Measurements from ENCODE around the gene UBE3D.

The UBE3D gene

GRCh38 chr6:82954356-82954755 lies 111.3 kb downstream of the UBE3D start:
- CTCF ChIA-PET: interaction anchor here (0.5 kb wide), 1 partner anchor 682 kb away, joined by 3 read pairs; no protein-coding TSS in a partner anchor
- TF ChIP-seq ZNF184 (tag by site-specific recombination; IDR thresholded peaks at IDR 0.05): no peak
- no peak for TF ChIP-seq ZNF10 (tag by site-specific recombination; IDR thresholded peaks at IDR 0.05)
- TF ChIP-seq, protein P1, sequence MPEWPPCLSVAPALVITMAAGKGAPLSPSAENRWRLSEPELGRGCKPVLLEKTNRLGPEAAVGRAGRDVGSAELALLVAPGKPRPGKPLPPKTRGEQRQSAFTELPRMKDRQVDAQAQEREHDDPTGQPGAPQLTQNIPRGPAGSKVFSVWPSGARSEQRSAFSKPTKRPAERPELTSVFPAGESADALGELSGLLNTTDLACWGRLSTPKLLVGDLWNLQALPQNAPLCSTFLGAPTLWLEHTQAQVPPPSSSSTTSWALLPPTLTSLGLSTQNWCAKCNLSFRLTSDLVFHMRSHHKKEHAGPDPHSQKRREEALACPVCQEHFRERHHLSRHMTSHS (tag by site-specific recombination; IDR thresholded peaks at IDR 0.05): no peak

GRCh38 chr6:82953871-82954270 lies 111.8 kb downstream of the UBE3D start:
- TF ChIP-seq ZXDB (tag by site-specific recombination; IDR thresholded peaks at IDR 0.05): no peak
- no peak for TF ChIP-seq GLIS2 (tag by site-specific recombination; IDR thresholded peaks at IDR 0.05)
- no peak for TF ChIP-seq ZNF660 (tag by site-specific recombination; IDR thresholded peaks at IDR 0.05)
- ChIA-PET POLR2A (no interaction called here), CTCF (no interaction called here)
- no peaks in the 10 kb centered on the region for H3K9me3 ChIP-seq (ENCODE audit: control insufficient read depth, insufficient read depth, low read depth, low read length)
- H3K36me3 ChIP-seq (ENCODE audit: control insufficient read depth in 2 of 2, insufficient read depth in 1 of 2, low read length in 2 of 2): peaks cover 0 to 37% of the 10 kb centered on the region in 2 experiments; a peak in 1 of 3 replicates
- H3K4me1 ChIP-seq (ENCODE audit: control insufficient read depth, insufficient read depth, low read length): no peaks in the 10 kb centered on the region
- H3K27ac ChIP-seq (ENCODE audit: extremely low read depth, low read depth, low read length): no peak overlapping the region
- no peak overlapping the region for H3K4me3 ChIP-seq (ENCODE audit: low read depth, low read length)

More at GRCh38 chr6:82954356-82954755, 111.3 kb downstream of the UBE3D start:
- no peaks in the 10 kb centered on the region for H3K9me3 ChIP-seq (ENCODE audit: control insufficient read depth, insufficient read depth, low read depth, low read length)
- no peaks in the 10 kb centered on the region for H3K4me1 ChIP-seq (ENCODE audit: control insufficient read depth, insufficient read depth, low read length)
- no peak overlapping the region for H3K27ac ChIP-seq (ENCODE audit: extremely low read depth, low read depth, low read length)
- POLR2A ChIA-PET: no interaction called here
- peaks cover 0 to 37% of the 10 kb centered on the region in 2 experiments; a peak in 1 of 3 replicates for H3K36me3 ChIP-seq (ENCODE audit: control insufficient read depth in 2 of 2, insufficient read depth in 1 of 2, low read length in 2 of 2)
- no peak overlapping the region for H3K4me3 ChIP-seq (ENCODE audit: low read depth, low read length)

DNA sequence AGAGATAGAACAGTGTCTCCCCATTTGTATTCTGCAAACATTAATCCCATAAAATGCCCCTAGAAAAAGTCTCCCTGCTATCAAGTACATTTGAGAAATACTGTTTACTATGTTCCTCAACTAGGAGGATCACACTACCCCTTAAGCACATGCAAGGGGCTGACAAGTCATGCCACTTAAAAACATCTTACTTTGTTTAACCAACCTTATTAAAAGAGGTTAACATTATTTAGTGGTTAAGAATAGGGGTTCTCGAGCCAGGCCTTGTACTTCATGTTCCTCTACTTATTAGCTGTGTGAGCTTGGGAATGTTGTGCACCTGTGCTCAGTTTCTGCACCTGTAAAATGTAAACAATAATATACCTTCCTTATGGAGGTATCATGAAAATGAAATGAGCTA lies 113.7 kb downstream of the UBE3D start:
- Histone ChIP-seq H3K36me3 (ENCODE audit: control insufficient read depth in 2 of 2, insufficient read depth in 1 of 2, low read length in 2 of 2) (peaks cover 0 to 33% of the 10 kb centered on the region in 2 experiments; a peak in 1 of 3 replicates), H3K27ac (ENCODE audit: extremely low read depth, low read depth, low read length) (no peak overlapping the region), H3K4me1 (ENCODE audit: control insufficient read depth, insufficient read depth, low read length) (no peaks in the 10 kb centered on the region), H3K9me3 (ENCODE audit: control insufficient read depth, insufficient read depth, low read depth, low read length) (no peaks in the 10 kb centered on the region), H3K4me3 (ENCODE audit: low read depth, low read length) (no peak overlapping the region)
- POLR2A ChIA-PET: no interaction called here
- CTCF ChIA-PET: no interaction called here
- TF ChIP-seq ZNF639 (tag by site-specific recombination; IDR thresholded peaks at IDR 0.05) (no peak), EGR2 (tag by site-specific recombination; IDR thresholded peaks at IDR 0.05; ENCODE audit: low read depth) (no peak), ZNF645 (tag by site-specific recombination; IDR thresholded peaks at IDR 0.05) (no peak), ZNF391 (tag by site-specific recombination; IDR thresholded peaks at IDR 0.05; ENCODE audit: borderline replicate concordance, low read depth) (no peak), ZNF404 (tag by site-specific recombination; IDR thresholded peaks at IDR 0.05) (no peak), ZNF48 (tag by site-specific recombination; IDR thresholded peaks at IDR 0.05) (no peak)

GRCh38 chr6:82951389-82951788 lies 114.3 kb downstream of the UBE3D start:
- Histone ChIP-seq H3K4me3 (ENCODE audit: low read depth, low read length) (no peak overlapping the region), H3K27ac (ENCODE audit: extremely low read depth, low read depth, low read length) (no peak overlapping the region), H3K36me3 (ENCODE audit: control insufficient read depth in 2 of 2, insufficient read depth in 1 of 2, low read length in 2 of 2) (peaks cover 0 to 30% of the 10 kb centered on the region in 2 experiments; a peak in 1 of 3 replicates), H3K9me3 (ENCODE audit: control insufficient read depth, insufficient read depth, low read depth, low read length) (no peaks in the 10 kb centered on the region), H3K4me1 (ENCODE audit: control insufficient read depth, insufficient read depth, low read length) (no peaks in the 10 kb centered on the region)
- CTCF ChIA-PET: no interaction called here
- POLR2A ChIA-PET: no interaction called here
- TF ChIP-seq ZSCAN16 (tag by site-specific recombination; IDR thresholded peaks at IDR 0.05): no peak
- no peak for TF ChIP-seq ZBTB1 (tag by site-specific recombination; IDR thresholded peaks at IDR 0.05)
- no peak for TF ChIP-seq FEZF1 (tag by site-specific recombination; IDR thresholded peaks at IDR 0.05)
- no peak for TF ChIP-seq ZNF704 (tag by site-specific recombination; IDR thresholded peaks at IDR 0.05)
- no peak for TF ChIP-seq ZNF544 (tag by site-specific recombination; IDR thresholded peaks at IDR 0.05)
- no peak for TF ChIP-seq ZNF621 (tag by site-specific recombination; IDR thresholded peaks at IDR 0.05)
- TF ChIP-seq, protein P2, sequence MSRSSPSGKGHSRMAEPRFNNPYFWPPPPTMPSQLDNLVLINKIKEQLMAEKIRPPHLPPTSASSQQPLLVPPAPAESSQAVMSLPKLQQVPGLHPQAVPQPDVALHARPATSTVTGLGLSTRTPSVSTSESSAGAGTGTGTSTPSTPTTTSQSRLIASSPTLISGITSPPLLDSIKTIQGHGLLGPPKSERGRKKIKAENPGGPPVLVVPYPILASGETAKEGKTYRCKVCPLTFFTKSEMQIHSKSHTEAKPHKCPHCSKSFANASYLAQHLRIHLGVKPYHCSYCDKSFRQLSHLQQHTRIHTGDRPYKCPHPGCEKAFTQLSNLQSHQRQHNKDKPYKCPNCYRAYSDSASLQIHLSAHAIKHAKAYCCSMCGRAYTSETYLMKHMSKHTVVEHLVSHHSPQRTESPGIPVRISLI (tag by site-specific recombination; IDR thresholded peaks at IDR 0.05): no peak
- TF ChIP-seq, protein P3, sequence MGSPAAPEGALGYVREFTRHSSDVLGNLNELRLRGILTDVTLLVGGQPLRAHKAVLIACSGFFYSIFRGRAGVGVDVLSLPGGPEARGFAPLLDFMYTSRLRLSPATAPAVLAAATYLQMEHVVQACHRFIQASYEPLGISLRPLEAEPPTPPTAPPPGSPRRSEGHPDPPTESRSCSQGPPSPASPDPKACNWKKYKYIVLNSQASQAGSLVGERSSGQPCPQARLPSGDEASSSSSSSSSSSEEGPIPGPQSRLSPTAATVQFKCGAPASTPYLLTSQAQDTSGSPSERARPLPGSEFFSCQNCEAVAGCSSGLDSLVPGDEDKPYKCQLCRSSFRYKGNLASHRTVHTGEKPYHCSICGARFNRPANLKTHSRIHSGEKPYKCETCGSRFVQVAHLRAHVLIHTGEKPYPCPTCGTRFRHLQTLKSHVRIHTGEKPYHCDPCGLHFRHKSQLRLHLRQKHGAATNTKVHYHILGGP (tag by site-specific recombination; IDR thresholded peaks at IDR 0.05): no peak
- no peak for TF ChIP-seq ZNF184 (tag by site-specific recombination; IDR thresholded peaks at IDR 0.05)
- TF ChIP-seq ZNF654 (tag by site-specific recombination; IDR thresholded peaks at IDR 0.05; ENCODE audit: low read depth): no peak

Data from HEK293 (cell line).